HepG2 (cell line): Measurements from ENCODE around the gene OR6C4. TPM values are rescaled to one million over a fixed set of nuclear protein-coding genes. Genes with fewer than 3 reads are reported as not detected.

Source experiments
- ATF5 ChIP-seq: sonication (generic); formaldehyde crosslinking; IDR thresholded peaks from 2 replicates; pipeline ENCODE4 v1.4.0; 2020; ENCODE audit warnings: mild to moderate bottlenecking, low read depth, missing genetic modification reagents
- ATF7-NPFF ChIP-seq: sonication (generic); formaldehyde crosslinking; IDR thresholded peaks from 2 replicates; pipeline ENCODE4 v1.8.1; 2023; ENCODE audit warnings: mild to moderate bottlenecking, low read depth, missing genetic modification reagents, moderate library complexity
- BCL6 ChIP-seq: IDR thresholded peaks from 2 replicates; pipeline ENCODE4 v1.6.1; 2016; ENCODE audit warnings: missing genetic modification reagents, missing compliant biosample characterization
- FOXA1 ChIP-seq, 2 experiments: fragments of 450-650 bp in 1 of 2; sonication (generic) in 1 of 2; formaldehyde crosslinking in 1 of 2; IDR thresholded peaks; 2 replicates each; pipeline versions ENCODE4 v1.4.0 to v1.6.1; 2016 to 2020; ENCODE audit warnings: missing genetic modification reagents in 1 of 2
- NFKBIZ ChIP-seq: IDR thresholded peaks from 2 replicates; pipeline ENCODE4 v1.6.1; 2018; ENCODE audit warnings: missing genetic modification reagents, missing compliant biosample characterization
- PATZ1 ChIP-seq: sonication (generic); formaldehyde crosslinking; IDR thresholded peaks from 2 replicates; pipeline ENCODE4 v1.4.0; 2020; ENCODE audit warnings: missing genetic modification reagents
- PHF5A ChIP-seq: IDR thresholded peaks from one replicate; pipeline ENCODE4 v1.6.1; 2018; ENCODE audit warnings: low read depth, missing genetic modification reagents; ENCODE audit not compliant: unreplicated experiment
- SIX4 ChIP-seq: sonication (generic); formaldehyde crosslinking; IDR thresholded peaks from 2 replicates; pipeline ENCODE4 v1.4.0; 2020; ENCODE audit warnings: missing genetic modification reagents
- SNAPC4 ChIP-seq: sonication (generic); formaldehyde crosslinking; IDR thresholded peaks from 2 replicates; pipeline ENCODE4 v1.4.0; 2020; ENCODE audit warnings: mild to moderate bottlenecking, missing genetic modification reagents
- TCF7L2 ChIP-seq: IDR thresholded peaks from 2 replicates; pipeline ENCODE4 v1.6.1; 2011; ENCODE audit warnings: mild to moderate bottlenecking, low read depth, low read length, moderate library complexity
- TEAD3 ChIP-seq: optimal IDR thresholded peaks from 2 replicates; pipeline ENCODE3; 2016; ENCODE audit warnings: borderline replicate concordance
- TFDP1 ChIP-seq: IDR thresholded peaks from 2 replicates; pipeline ENCODE4 v1.6.1; 2016; ENCODE audit warnings: missing compliant biosample characterization, missing genetic modification reagents, borderline replicate concordance
- TRIM24 ChIP-seq: sonication (generic); formaldehyde crosslinking; IDR thresholded peaks from 2 replicates; pipeline ENCODE4 v1.8.0; 2022; ENCODE audit warnings: mild to moderate bottlenecking, missing genetic modification reagents
- ZNF136 ChIP-seq: sonication (generic); formaldehyde crosslinking; IDR thresholded peaks from 2 replicates; pipeline ENCODE4 v1.8.1; 2022; ENCODE audit warnings: low read depth, mild to moderate bottlenecking, moderate library complexity, missing genetic modification reagents
- ZNF180 ChIP-seq: sonication (generic); formaldehyde crosslinking; IDR thresholded peaks from 2 replicates; pipeline ENCODE4 v1.4.0; 2020; ENCODE audit warnings: low read depth, missing genetic modification reagents, borderline replicate concordance
- ZNF343 ChIP-seq: sonication (generic); formaldehyde crosslinking; IDR thresholded peaks from 2 replicates; pipeline ENCODE4 v1.4.0; 2020; ENCODE audit warnings: mild to moderate bottlenecking, missing genetic modification reagents
- ZNF510 ChIP-seq: sonication (generic); formaldehyde crosslinking; IDR thresholded peaks from 2 replicates; pipeline ENCODE4 v1.4.0; 2020; ENCODE audit warnings: low read depth, mild to moderate bottlenecking, missing genetic modification reagents
- ZNF564 ChIP-seq: sonication (generic); formaldehyde crosslinking; IDR thresholded peaks from 2 replicates; pipeline ENCODE4 v1.8.1; 2023; ENCODE audit warnings: mild to moderate bottlenecking, missing genetic modification reagents
- polyA plus RNA-seq, 8 experiments: library from polyadenylated mRNA; depleted of rRNA in 3 of 8; stranded (reverse) in 7 of 8; unstranded in 1 of 8; fragments of >200 nt; fragmentation: Illumina TruSeq in 4 of 8; extraction: Trizol in 4 of 8; gene quantifications; 2 replicates each; pipeline versions ENCODE4 v1.2.1 to v1.2.3, GENCODE V29; 2011 to 2016; ENCODE audit warnings: low read depth in 4 of 8, missing spikeins in 1 of 8, mixed read lengths in 1 of 8; ENCODE audit not compliant: insufficient read depth in 1 of 8
- total RNA-seq, 5 experiments: library from RNA; depleted of rRNA; stranded (reverse); fragments of >200 nt; fragmentation: Illumina TruSeq; extraction: Trizol; gene quantifications; 2 replicates each; pipeline ENCODE4 v1.2.3, GENCODE V29; 2016; ENCODE audit warnings: low read depth in 1 of 5

The OR6C4 gene
- total and polyA plus RNA-seq, 2 of the 13 experiments (the other 11 are each of a cell fraction or from before 2014, with no cell fraction given), result not detected

- TF ChIP-seq TFDP1 (CRISPR knock-in tag) (peak; percentile 9; the same call in 1 of the 2 replicates), TRIM24 (CRISPR knock-in tag) (no peak), BCL6 (CRISPR knock-in tag) (peak; percentile 91), TEAD3 (CRISPR knock-in tag) (no peak), ZNF343 (CRISPR knock-in tag) (no peak), TCF7L2 (peak; percentile 67; the same call in 1 of the 2 replicates), PATZ1 (CRISPR knock-in tag) (peak; percentile 51; the same call in 1 of the 2 replicates), SIX4 (CRISPR knock-in tag) (no peak), ZNF564 (CRISPR knock-in tag) (peak; percentile 27; the same call in 1 of the 2 replicates), NFKBIZ (CRISPR knock-in tag) (no peak), ZNF136 (CRISPR knock-in tag) (peak; percentile 56; the same call in 1 of the 2 replicates), PHF5A (CRISPR knock-in tag) (no peak), SNAPC4 (no peak), FOXA1 (IDR thresholded peaks at IDR 0.05) (no peak), FOXA1 (CRISPR knock-in tag; IDR thresholded peaks at IDR 0.05) (peak; percentile 62; the same call in 1 of the 2 replicates), ZNF180 (no peak), ATF5 (CRISPR knock-in tag) (no peak), ZNF510 (CRISPR knock-in tag) (0 out of 2 replicates have a peak, but pooled peaks have one; percentile 3), ATF7-NPFF (CRISPR knock-in tag) (no peak)
Measured at GRCh38 chr12:55499810-55500252, 49.6 kb upstream of the OR6C4 start (continued).
